Bronchial epithelial cell (primary cell): Measurements from ENCODE around the gene ZFYVE1. TPM values are rescaled to one million over a fixed set of nuclear protein-coding genes. Genes with fewer than 3 reads are reported as not detected.

ENCODE experiments used
- DNase-seq: peaks from one replicate; pipeline ENCODE4 v3.0.0-alpha.2; 2010; ENCODE audit warnings: low read depth
- FAIRE-seq: peaks from 2 replicates; lab custom pipeline; 2011; peaks lifted over from hg19 to GRCh38; lab: Jason Lieb, UNC
- H3K27me3 ChIP-seq: 2 replicates; pipeline ENCODE4 v1.5.1; 2011; ENCODE audit warnings: low read length; ENCODE audit not compliant: control insufficient read depth, insufficient read depth
- H3K36me3 ChIP-seq: 2 replicates; pipeline ENCODE4 v1.5.1; 2011; ENCODE audit warnings: low read length; ENCODE audit not compliant: control insufficient read depth, insufficient read depth
- H3K4me3 ChIP-seq: 2 replicates; pipeline ENCODE4 v1.5.1; 2011; ENCODE audit warnings: mild to moderate bottlenecking, low read depth, low read length, control low read depth
- total RNA-seq: library from RNA; depleted of rRNA; stranded (reverse); fragments of >200 nt; gene quantifications from 2 replicates; pipeline ENCODE4 v1.2.1, GENCODE V29; 2014
- TF ChIP-seq, protein P1 (sequence below): IDR thresholded peaks from 2 replicates; pipeline ENCODE4 v1.5.1; 2011; ENCODE audit warnings: mild to moderate bottlenecking, moderate library complexity, low read length, control low read depth, inconsistent platforms; ENCODE audit not compliant: insufficient read depth, severe bottlenecking

Gene ZFYVE1
- total RNA-seq, 1 donor from 2014 or later: 11.3 TPM

GRCh38 chr14:72948481-72949138 lies 78.3 kb downstream of the ZFYVE1 start:
- FAIRE-seq (no peak), DNase-seq (peak; percentile 51)
- Histone ChIP-seq H3K36me3 (peaks cover 9% of the 10 kb centered on the region), H3K27me3 (no peaks in the 10 kb centered on the region), H3K4me3 (no peak overlapping the region)
- TF ChIP-seq, protein P1, sequence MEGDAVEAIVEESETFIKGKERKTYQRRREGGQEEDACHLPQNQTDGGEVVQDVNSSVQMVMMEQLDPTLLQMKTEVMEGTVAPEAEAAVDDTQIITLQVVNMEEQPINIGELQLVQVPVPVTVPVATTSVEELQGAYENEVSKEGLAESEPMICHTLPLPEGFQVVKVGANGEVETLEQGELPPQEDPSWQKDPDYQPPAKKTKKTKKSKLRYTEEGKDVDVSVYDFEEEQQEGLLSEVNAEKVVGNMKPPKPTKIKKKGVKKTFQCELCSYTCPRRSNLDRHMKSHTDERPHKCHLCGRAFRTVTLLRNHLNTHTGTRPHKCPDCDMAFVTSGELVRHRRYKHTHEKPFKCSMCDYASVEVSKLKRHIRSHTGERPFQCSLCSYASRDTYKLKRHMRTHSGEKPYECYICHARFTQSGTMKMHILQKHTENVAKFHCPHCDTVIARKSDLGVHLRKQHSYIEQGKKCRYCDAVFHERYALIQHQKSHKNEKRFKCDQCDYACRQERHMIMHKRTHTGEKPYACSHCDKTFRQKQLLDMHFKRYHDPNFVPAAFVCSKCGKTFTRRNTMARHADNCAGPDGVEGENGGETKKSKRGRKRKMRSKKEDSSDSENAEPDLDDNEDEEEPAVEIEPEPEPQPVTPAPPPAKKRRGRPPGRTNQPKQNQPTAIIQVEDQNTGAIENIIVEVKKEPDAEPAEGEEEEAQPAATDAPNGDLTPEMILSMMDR: peak; percentile 85

- no peaks in the 10 kb centered on the region for H3K27me3 ChIP-seq
- FAIRE-seq (no peak), DNase-seq (peak; percentile 25)
- H3K36me3 ChIP-seq: peaks cover 12% of the 10 kb centered on the region
- no peak overlapping the region for H3K4me3 ChIP-seq
- TF ChIP-seq, protein P1: no peak
Measured at GRCh38 chr14:72947366-72948160, 79.3 kb downstream of the ZFYVE1 start.

GRCh38 chr14:72946491-72946890 lies 80.4 kb downstream of the ZFYVE1 start:
- FAIRE-seq (peak; percentile 23), DNase-seq (peak; percentile 25)
- H3K27me3 ChIP-seq: no peaks in the 10 kb centered on the region
- no peak overlapping the region for H3K4me3 ChIP-seq
- TF ChIP-seq, protein P1: no peak
- H3K36me3 ChIP-seq: peaks cover 14% of the 10 kb centered on the region

DNA sequence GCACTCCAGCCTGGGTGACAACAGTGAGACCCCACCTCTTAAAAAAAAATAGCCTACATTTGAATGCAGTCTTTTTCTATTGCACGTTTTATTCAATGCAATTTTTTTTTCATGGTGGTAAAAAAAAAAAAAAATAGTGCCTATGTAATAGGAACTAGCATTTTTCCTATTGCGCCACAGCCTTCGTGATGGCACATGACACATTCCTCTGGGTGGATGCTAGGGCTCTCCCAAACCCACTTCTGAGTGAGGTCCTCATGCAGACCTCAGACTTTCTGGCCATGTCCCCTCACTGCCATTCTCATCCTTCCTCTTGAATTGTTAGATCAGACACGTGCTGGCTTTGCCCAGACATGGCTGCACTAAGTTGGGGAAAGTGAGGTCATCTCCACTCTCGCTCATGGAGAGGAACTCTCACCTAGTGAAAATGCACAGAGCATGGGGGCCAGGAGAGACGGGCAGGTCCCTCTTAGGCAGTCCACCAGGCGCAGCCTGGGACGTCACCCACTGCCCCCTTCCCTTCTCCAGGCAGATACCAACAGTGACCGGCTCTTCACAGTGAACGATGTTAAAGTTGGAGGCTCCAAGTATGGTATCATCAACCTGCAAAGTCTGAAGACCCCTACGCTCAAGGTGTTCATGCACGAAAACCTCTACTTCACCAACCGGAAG lies 81.4 kb downstream of the ZFYVE1 start:
- FAIRE-seq: no peak
- peaks cover 18% of the 10 kb centered on the region for H3K36me3 ChIP-seq

DNA sequence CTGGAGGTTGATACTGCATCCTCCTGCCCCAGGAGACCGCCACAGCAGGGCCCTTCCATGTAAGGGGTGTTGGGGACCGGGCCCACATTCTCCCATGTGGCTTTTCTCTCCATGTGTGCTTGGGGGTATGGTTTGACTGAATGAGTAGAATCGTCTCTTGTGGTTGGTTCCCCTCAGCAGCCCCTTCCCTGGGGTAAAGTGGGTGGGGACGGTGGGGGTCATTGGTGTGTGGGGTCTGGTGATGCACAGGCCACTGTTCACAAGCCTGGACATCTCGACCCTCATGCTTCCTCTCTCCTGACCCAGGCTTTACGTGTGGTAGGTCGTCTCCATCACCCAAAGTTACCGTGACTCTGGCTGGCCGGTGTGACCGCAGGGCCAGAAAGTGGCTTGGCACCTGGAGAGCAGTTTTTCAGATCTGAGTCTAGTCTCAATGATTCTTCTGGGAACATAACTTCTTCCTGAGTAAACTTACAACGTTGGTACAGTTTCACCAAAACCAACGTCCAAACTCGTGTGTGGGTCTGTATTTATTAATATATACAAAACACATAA lies 83.0 kb downstream of the ZFYVE1 start:
- H3K4me3 ChIP-seq: no peak overlapping the region
- TF ChIP-seq, protein P1: no peak
- DNase-seq (no peak), FAIRE-seq (no peak)
- H3K27me3 ChIP-seq: no peaks in the 10 kb centered on the region
- H3K36me3 ChIP-seq: peaks cover 27% of the 10 kb centered on the region

More for the DNA sequence above, 81.4 kb downstream of the ZFYVE1 start:
- no peak overlapping the region for H3K4me3 ChIP-seq
- no peaks in the 10 kb centered on the region for H3K27me3 ChIP-seq
- TF ChIP-seq, protein P1: no peak
- no peak for DNase-seq
